WERI-Rb-1 (cell line): ENCODE data around the gene PLCH1.

Experiments used
- DNase-seq: peaks from one replicate; pipeline ENCODE4 v3.0.0-alpha.2; 2020
- H3K27ac ChIP-seq: fragments of 250-450 bp; sonication (Bioruptor Pico); 2 replicates; pipeline ENCODE4 v1.5.1; 2020; ENCODE audit warnings: mild to moderate bottlenecking, moderate library complexity
- H3K27me3 ChIP-seq: fragments of 250-450 bp; sonication (Bioruptor Pico); 2 replicates; pipeline ENCODE4 v1.5.1; 2021; ENCODE audit warnings: mild to moderate bottlenecking, low read depth, moderate library complexity; ENCODE audit not compliant: insufficient read depth, severe bottlenecking
- H3K36me3 ChIP-seq: fragments of 250-450 bp; sonication (Bioruptor Pico); 2 replicates; pipeline ENCODE4 v1.5.1; 2020; ENCODE audit warnings: mild to moderate bottlenecking, moderate library complexity
- H3K4me3 ChIP-seq: 2 replicates; pipeline ENCODE4 v1.5.1; 2011; ENCODE audit warnings: low read depth, mild to moderate bottlenecking, control low read depth, low read length
- H3K9me3 ChIP-seq: fragments of 250-450 bp; sonication (Bioruptor Pico); 2 replicates; pipeline ENCODE4 v1.5.1; 2021; ENCODE audit warnings: mild to moderate bottlenecking, moderate library complexity; ENCODE audit not compliant: severe bottlenecking
- TF ChIP-seq, protein P1 (sequence below): IDR thresholded peaks from 2 replicates; pipeline ENCODE4 v1.5.1; 2011; ENCODE audit warnings: low read depth, mild to moderate bottlenecking, control low read depth, inconsistent platforms, low read length

PLCH1 gene

DNA sequence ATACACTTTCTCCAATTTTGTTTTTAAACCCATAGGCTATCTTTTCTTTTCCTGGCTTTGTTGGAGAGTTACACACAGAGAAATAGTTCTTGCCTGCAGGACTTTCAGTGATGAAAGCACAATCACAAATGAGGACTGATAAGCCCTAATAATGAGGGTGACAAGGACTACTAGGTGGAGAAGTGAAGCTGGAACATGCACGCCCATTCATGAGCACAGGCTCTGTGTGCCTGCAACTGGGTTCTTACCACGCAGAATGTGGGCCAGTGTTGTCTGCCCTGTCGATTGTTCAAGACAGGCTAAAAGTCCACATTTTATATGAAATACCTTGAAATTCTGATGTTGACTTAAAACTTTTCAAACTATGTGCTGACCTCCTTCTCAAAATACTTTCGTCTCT lies 289.1 kb downstream of the PLCH1 start:
- Histone ChIP-seq H3K9me3 (no peaks in the 10 kb centered on the region), H3K27me3 (no peaks in the 10 kb centered on the region), H3K4me3 (no peak overlapping the region), H3K27ac (no peak overlapping the region), H3K36me3 (no peaks in the 10 kb centered on the region)
- TF ChIP-seq, protein P1, sequence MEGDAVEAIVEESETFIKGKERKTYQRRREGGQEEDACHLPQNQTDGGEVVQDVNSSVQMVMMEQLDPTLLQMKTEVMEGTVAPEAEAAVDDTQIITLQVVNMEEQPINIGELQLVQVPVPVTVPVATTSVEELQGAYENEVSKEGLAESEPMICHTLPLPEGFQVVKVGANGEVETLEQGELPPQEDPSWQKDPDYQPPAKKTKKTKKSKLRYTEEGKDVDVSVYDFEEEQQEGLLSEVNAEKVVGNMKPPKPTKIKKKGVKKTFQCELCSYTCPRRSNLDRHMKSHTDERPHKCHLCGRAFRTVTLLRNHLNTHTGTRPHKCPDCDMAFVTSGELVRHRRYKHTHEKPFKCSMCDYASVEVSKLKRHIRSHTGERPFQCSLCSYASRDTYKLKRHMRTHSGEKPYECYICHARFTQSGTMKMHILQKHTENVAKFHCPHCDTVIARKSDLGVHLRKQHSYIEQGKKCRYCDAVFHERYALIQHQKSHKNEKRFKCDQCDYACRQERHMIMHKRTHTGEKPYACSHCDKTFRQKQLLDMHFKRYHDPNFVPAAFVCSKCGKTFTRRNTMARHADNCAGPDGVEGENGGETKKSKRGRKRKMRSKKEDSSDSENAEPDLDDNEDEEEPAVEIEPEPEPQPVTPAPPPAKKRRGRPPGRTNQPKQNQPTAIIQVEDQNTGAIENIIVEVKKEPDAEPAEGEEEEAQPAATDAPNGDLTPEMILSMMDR: no peak
- DNase-seq: no peak

GRCh38 chr3:155453512-155453911 lies 291.4 kb downstream of the PLCH1 start:
- Histone ChIP-seq H3K27me3 (no peaks in the 10 kb centered on the region), H3K9me3 (no peaks in the 10 kb centered on the region), H3K4me3 (no peak overlapping the region), H3K27ac (no peak overlapping the region), H3K36me3 (no peaks in the 10 kb centered on the region)
- no peak for DNase-seq
- TF ChIP-seq, protein P1: no peak

- TF ChIP-seq, protein P1: no peak
- Histone ChIP-seq H3K27me3 (no peaks in the 10 kb centered on the region), H3K27ac (no peak overlapping the region), H3K4me3 (no peak overlapping the region), H3K9me3 (no peaks in the 10 kb centered on the region), H3K36me3 (no peaks in the 10 kb centered on the region)
- no peak for DNase-seq
Observed at GRCh38 chr3:155449613-155450267, 295.1 kb downstream of the PLCH1 start.

DNA sequence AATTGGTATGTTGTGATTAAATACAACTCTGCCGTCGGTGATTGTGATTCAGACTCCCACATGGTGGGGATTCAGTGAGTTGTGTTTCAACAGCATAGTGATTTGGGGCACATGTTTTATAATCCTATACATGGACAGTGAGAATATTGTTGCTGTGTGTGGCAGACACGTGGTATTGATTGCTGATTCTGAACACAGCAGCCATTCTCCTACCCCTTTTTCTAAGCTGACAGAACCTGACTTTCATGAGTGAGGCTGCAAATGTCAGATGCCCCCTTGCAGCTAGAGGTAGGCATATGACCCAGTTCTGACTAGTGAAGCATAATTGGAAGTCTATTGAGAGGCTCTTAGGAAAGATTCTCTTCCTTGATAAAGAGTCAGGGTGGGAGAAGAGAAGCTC lies 296.3 kb downstream of the PLCH1 start:
- no peaks in the 10 kb centered on the region for H3K36me3 ChIP-seq
- TF ChIP-seq, protein P1: no peak
- no peaks in the 10 kb centered on the region for H3K27me3 ChIP-seq
- H3K27ac ChIP-seq: no peak overlapping the region
- H3K9me3 ChIP-seq: no peaks in the 10 kb centered on the region
- no peak for DNase-seq
- H3K4me3 ChIP-seq: no peak overlapping the region

DNA sequence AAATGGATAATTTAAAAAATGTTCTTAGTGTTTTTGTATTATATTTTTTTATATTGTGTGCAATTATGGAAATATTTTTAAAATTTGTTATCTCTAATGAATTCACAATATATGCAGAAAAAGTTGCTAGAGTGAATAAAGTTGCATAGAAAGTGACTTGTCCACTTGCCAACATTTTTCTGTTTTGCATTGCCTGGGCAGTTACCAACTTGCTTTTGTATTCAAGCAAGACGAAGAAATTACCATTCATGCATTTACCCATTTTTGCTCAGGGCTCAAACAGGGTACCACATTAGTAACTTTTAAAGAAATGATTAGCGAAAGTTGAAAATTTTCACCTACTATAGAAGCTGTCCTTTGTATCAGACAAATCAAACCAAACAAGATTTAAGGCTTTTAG lies 298.5 kb downstream of the PLCH1 start:
- Histone ChIP-seq H3K27ac (no peak overlapping the region), H3K4me3 (no peak overlapping the region), H3K27me3 (no peaks in the 10 kb centered on the region), H3K36me3 (no peaks in the 10 kb centered on the region), H3K9me3 (no peaks in the 10 kb centered on the region)
- no peak for DNase-seq
- TF ChIP-seq, protein P1: no peak

- no peaks in the 10 kb centered on the region for H3K36me3 ChIP-seq
- DNase-seq: no peak
- TF ChIP-seq, protein P1: no peak
- no peak overlapping the region for H3K27ac ChIP-seq
- no peak overlapping the region for H3K4me3 ChIP-seq
- H3K9me3 ChIP-seq: no peaks in the 10 kb centered on the region
- no peaks in the 10 kb centered on the region for H3K27me3 ChIP-seq
Observed at GRCh38 chr3:155444771-155445170, 300.1 kb downstream of the PLCH1 start.
